Measurements from ENCODE around the gene PSPN. TPM values are rescaled to one million over a fixed set of nuclear protein-coding genes. Genes with fewer than 3 reads are reported as not detected.

The PSPN gene
- total and polyA plus RNA-seq, 2 donors (not counting 1 experiment from before 2014, with no cell fraction given): 1.1 to 3.0 TPM

- no peak overlapping the region for H3K27ac Mint-ChIP-seq
- no peak overlapping the region for H3K9ac ChIP-seq (ENCODE audit: low read length)
Observed at GRCh38 chr19:6376512-6377190, 918 bp upstream of the PSPN start.

More at GRCh38 chr19:6376512-6377190, 918 bp upstream of the PSPN start:
- POLR2A ChIA-PET: interaction anchor here (0.7 kb wide), 1 partner anchor 16 kb away, joined by 3 read pairs; the partner anchor contains the start of gene GTF2F1
- ATAC-seq (ENCODE audit: low read depth) (no peak), DNase-seq (no peak)
- Histone ChIP-seq H3K27me3 (replicated peaks in 1 of 4; ENCODE audit: control extremely low read depth in 1 of 4, control insufficient read depth in 3 of 4, insufficient read depth in 4 of 4, low read length in 3 of 4) (no peaks in the 10 kb centered on the region), H3K27ac (ENCODE audit: low read length in 2 of 2) (no peak overlapping the region), H3K36me3 (replicated peaks in 1 of 2; ENCODE audit: control extremely low read depth in 1 of 2, control insufficient read depth in 1 of 2, extremely low read depth in 1 of 2, insufficient read depth in 2 of 2, low read length in 1 of 2) (peaks cover 0 to 27% of the 10 kb centered on the region in 2 experiments), H4K20me1 (ENCODE audit: control insufficient read depth, insufficient read depth, low read length, poor library complexity, severe bottlenecking) (no peaks in the 10 kb centered on the region), H3K9me3 (ENCODE audit: control extremely low read depth in 1 of 3, control insufficient read depth in 2 of 3, insufficient read depth in 1 of 3, low read length in 2 of 3) (peaks cover 0 to 18% (median 0%) of the 10 kb centered on the region in 3 donors), H3K79me2 (ENCODE audit: control insufficient read depth, insufficient read depth, low read length) (no peaks in the 10 kb centered on the region), H2AFZ (ENCODE audit: insufficient read depth, low read depth, low read length, poor library complexity, severe bottlenecking) (no peak overlapping the region), H3K4me2 (replicated peaks; ENCODE audit: low read depth, low read length, poor library complexity, severe bottlenecking) (no peak overlapping the region), H3K4me1 (ENCODE audit: control insufficient read depth in 2 of 2, insufficient read depth in 2 of 2, low read length in 2 of 2) (peaks cover 9 to 12% of the 10 kb centered on the region in 2 donors), H3K4me3 (ENCODE audit: control extremely low read depth in 1 of 5, extremely low read depth in 1 of 5, insufficient read depth in 1 of 5, low read depth in 2 of 5, low read length in 4 of 5) (no peak overlapping the region)
- Mint-ChIP-seq H3K4me3 (no peak overlapping the region), H3K9me3 (ENCODE audit: insufficient read depth) (peaks cover 3% of the 10 kb centered on the region), H3K27me3 (no peaks in the 10 kb centered on the region), H3K4me1 (peaks cover 11% of the 10 kb centered on the region)
- CTCF ChIA-PET: no interaction called here
- intact Hi-C loops (cut with micrococcal nuclease): no loop called here
- 91% methylated on average over 9 of the region's 19 CpGs for WGBS (ENCODE audit: insufficient coverage)
- no peak for TF ChIP-seq EZH2 (IDR thresholded peaks at IDR 0.05; ENCODE audit: borderline replicate concordance, insufficient read depth, low read depth, low read length, poor library complexity, severe bottlenecking)
- no peak for TF ChIP-seq CTCF (IDR thresholded peaks at IDR 0.05)

Measured in B cell (primary cell).